A549 (cell line): ENCODE data around the gene DACH1. TPM values are rescaled to one million over a fixed set of nuclear protein-coding genes. Genes with fewer than 3 reads are reported as not detected.

ENCODE experiments used
- ATAC-seq, 2 experiments: fragments of 200-7000 bp in 1 of 2; fragments of >200 bp in 1 of 2; cut with Nextera tagmentation in 1 of 2; cut with Tn5 transposase in 1 of 2; 3 replicates each; pipeline versions ENCODE4 v1.8.0 to v1.9.1; 2018 to 2020; ENCODE audit warnings: mild to moderate bottlenecking in 1 of 2, moderate library complexity in 1 of 2
- CTCF ChIA-PET: fragments of 300-600 bp; sonication (Branson Sonifier 250); formaldehyde crosslinking; extraction: SDS; loops from one replicate; lab custom pipeline; 2021; ENCODE audit warnings: antibody characterized with exemption, inconsistent platforms; lab: Yijun Ruan, JAX
- POLR2A ChIA-PET: fragments of 350-600 bp; formaldehyde crosslinking; extraction: SDS; loops from one replicate; lab custom pipeline; 2021; ENCODE audit warnings: antibody characterized with exemption, inconsistent platforms; lab: Yijun Ruan, JAX
- DNase-seq, 2 experiments: peaks; one replicate each; pipeline versions ENCODE4 v3.0.0 to v3.0.0-alpha.2; 2011 to 2016; ENCODE audit warnings: low read depth in 1 of 2, low spot score in 1 of 2
- FAIRE-seq: peaks from 2 replicates; lab custom pipeline; 2011; peaks lifted over from hg19 to GRCh38; lab: Jason Lieb, UNC
- H3K27ac ChIP-seq, 2 experiments: fragments of >200 bp; sonication (Bioruptor Twin); formaldehyde crosslinking; 3 replicates each; pipeline ENCODE4 v1.5.1; 2016 to 2017
- H3K4me1 ChIP-seq: fragments of >200 bp; sonication (Bioruptor Twin); formaldehyde crosslinking; 3 replicates; pipeline ENCODE4 v1.6.1; 2016
- H3K4me2 ChIP-seq: fragments of >200 bp; sonication (Bioruptor Twin); formaldehyde crosslinking; 3 replicates; pipeline ENCODE4 v1.6.1; 2016
- H3K4me3 ChIP-seq: fragments of >200 bp; sonication (Bioruptor Twin); formaldehyde crosslinking; 3 replicates; pipeline ENCODE4 v1.5.1; 2016
- H3K9me3 ChIP-seq: fragments of >200 bp; sonication (Bioruptor Twin); formaldehyde crosslinking; 3 replicates; pipeline ENCODE4 v1.6.1; 2016
- BHLHE40 ChIP-seq: IDR thresholded peaks from 2 replicates; pipeline ENCODE4 v1.6.1; 2012; ENCODE audit warnings: low read depth, low read length, inconsistent platforms
- CBX2 ChIP-seq: fragments of 200-600 bp; sonication (generic); IDR thresholded peaks from 2 replicates; pipeline ENCODE4 v1.6.1; 2016; ENCODE audit warnings: low read depth, mild to moderate bottlenecking, borderline replicate concordance
- CHD2 ChIP-seq: fragments of 150-350 bp; IDR thresholded peaks from 2 replicates; pipeline ENCODE4 v1.6.1; 2014; ENCODE audit warnings: low read length; ENCODE audit not compliant: partially characterized antibody
- E2F6 ChIP-seq: IDR thresholded peaks from 2 replicates; pipeline ENCODE4 v1.6.1; 2012; ENCODE audit warnings: low read depth, borderline replicate concordance
- FOSB ChIP-seq: fragments of 250-450 bp; sonication (Bioruptor Pico); IDR thresholded peaks from 2 replicates; pipeline ENCODE4 v1.5.0; 2020; ENCODE audit warnings: mild to moderate bottlenecking, moderate library complexity
- FOXS1 ChIP-seq: fragments of 250-450 bp; sonication (Bioruptor Pico); IDR thresholded peaks from 2 replicates; pipeline ENCODE4 v1.5.0; 2020; ENCODE audit warnings: mild to moderate bottlenecking, moderate library complexity
- GATA3 ChIP-seq: IDR thresholded peaks from 2 replicates; pipeline ENCODE4 v1.6.1; 2012; ENCODE audit warnings: borderline replicate concordance
- HDAC2 ChIP-seq: fragments of 200-600 bp; sonication (generic); IDR thresholded peaks from 2 replicates; pipeline ENCODE4 v1.6.1; 2016
- JUNB ChIP-seq: fragments of >200 bp; sonication (Bioruptor Twin); formaldehyde crosslinking; IDR thresholded peaks from 2 replicates; pipeline ENCODE4 v1.6.1; 2016
- KDM1A ChIP-seq: fragments of 200-600 bp; sonication (generic); IDR thresholded peaks from 2 replicates; pipeline ENCODE4 v1.6.1; 2016; ENCODE audit warnings: low read depth, mild to moderate bottlenecking
- KDM5A ChIP-seq: fragments of 200-600 bp; sonication (generic); IDR thresholded peaks from 2 replicates; pipeline ENCODE4 v1.6.1; 2016; ENCODE audit warnings: antibody characterized with exemption, mild to moderate bottlenecking
- NFE2L2 ChIP-seq: fragments of 150-350 bp; conservative IDR thresholded peaks from 2 replicates; pipeline ENCODE4 v1.6.1; 2014; ENCODE audit warnings: low read length
- POLR2AphosphoS2 ChIP-seq: conservative IDR thresholded peaks from 2 replicates; pipeline ENCODE4 v1.6.1; 2012; ENCODE audit warnings: low read length, improper control_type of control experiment, inconsistent platforms
- REST ChIP-seq: fragments of 200-600 bp; sonication (generic); IDR thresholded peaks from 2 replicates; pipeline ENCODE4 v1.6.1; 2016; ENCODE audit warnings: antibody characterized with exemption, mild to moderate bottlenecking, moderate library complexity
- TP53 ChIP-seq: fragments of 250-450 bp; sonication (Bioruptor Pico); IDR thresholded peaks from 2 replicates; pipeline ENCODE4 v1.5.0; 2021; ENCODE audit warnings: mild to moderate bottlenecking, moderate library complexity
- ZNF302 ChIP-seq: fragments of 250-450 bp; sonication (Bioruptor Pico); IDR thresholded peaks from 2 replicates; pipeline ENCODE4 v1.9.0; 2021; ENCODE audit warnings: inconsistent platforms, mild to moderate bottlenecking, moderate library complexity
- ZSCAN20 ChIP-seq: fragments of 250-450 bp; sonication (Bioruptor Pico); IDR thresholded peaks from 2 replicates; pipeline ENCODE4 v1.8.0; 2022; ENCODE audit warnings: mild to moderate bottlenecking, moderate library complexity
- WGBS: methylation state at CpG from one replicate; pipeline ENCODE4 v1.1.6; 2017; ENCODE audit errors: missing lambda C conversion rate; 5-methylcytosine and 5-hydroxymethylcytosine counted together
- polyA plus RNA-seq, 4 experiments: library from polyadenylated mRNA; depleted of rRNA in 3 of 4; stranded (reverse); fragments of >200 nt; fragmentation: RNase III in 1 of 4; extraction: RNeasy Plus Mini Kit Qiagen cat#74134 plus additional on column Dnase treatment in 1 of 4; gene quantifications; 2 replicates in 3 of 4; 3 replicates in 1 of 4; pipeline ENCODE4 v1.2.3, GENCODE V29; 2011 to 2017
- TF ChIP-seq, protein P1 (sequence below): fragments of >200 bp; sonication (Bioruptor Twin); formaldehyde crosslinking; IDR thresholded peaks from 3 replicates; pipeline ENCODE4 v1.6.1; 2016
- TF ChIP-seq, protein P2 (sequence below): fragments of >200 bp; sonication (Bioruptor Twin); formaldehyde crosslinking; IDR thresholded peaks from 3 replicates; pipeline ENCODE4 v1.5.1; 2016

DACH1 gene
- polyA plus RNA-seq, 2 of the 4 experiments (the other 2 are of a cell fraction), result not detected

DNA sequence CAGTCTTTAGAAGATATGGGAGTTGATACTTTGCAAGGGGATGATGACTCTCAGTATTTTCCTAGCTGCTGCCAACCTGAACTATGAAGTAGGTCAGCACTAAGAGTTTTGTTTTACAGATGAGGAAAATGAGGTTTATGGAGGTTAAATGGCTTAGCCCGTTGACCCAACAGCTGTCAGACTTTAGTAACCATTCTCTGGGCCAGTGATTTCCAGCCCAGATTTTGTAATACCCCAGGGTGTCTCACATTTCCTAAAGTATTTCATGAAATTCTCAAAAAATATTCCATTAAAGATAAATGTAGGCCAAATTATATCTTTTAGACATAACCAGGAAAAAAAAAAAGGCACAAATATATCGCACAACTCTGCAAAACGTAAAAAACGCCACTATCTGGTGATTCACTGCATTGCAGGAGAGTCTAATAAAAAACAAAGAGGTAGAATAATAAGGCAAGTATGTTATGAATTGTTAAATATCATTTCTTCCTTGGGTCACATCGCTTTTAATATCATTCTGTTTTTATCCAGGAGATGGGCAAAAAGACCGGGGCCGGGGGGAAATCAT is 112.5 kb downstream of the DACH1 start:
- ATAC-seq (no peak), DNase-seq (no peak), FAIRE-seq (no peak)
- WGBS, result 2% methylated on average over 7 of the region's 7 CpGs
- H3K4me1 ChIP-seq, result no peaks in the 10 kb centered on the region
- no peak for TF ChIP-seq POLR2AphosphoS2
- TF ChIP-seq E2F6, result no peak
- no peak for TF ChIP-seq FOSB (CRISPR knock-in tag)
- no peak for TF ChIP-seq FOXS1
- TF ChIP-seq CHD2, result no peak
- TF ChIP-seq, protein P1, sequence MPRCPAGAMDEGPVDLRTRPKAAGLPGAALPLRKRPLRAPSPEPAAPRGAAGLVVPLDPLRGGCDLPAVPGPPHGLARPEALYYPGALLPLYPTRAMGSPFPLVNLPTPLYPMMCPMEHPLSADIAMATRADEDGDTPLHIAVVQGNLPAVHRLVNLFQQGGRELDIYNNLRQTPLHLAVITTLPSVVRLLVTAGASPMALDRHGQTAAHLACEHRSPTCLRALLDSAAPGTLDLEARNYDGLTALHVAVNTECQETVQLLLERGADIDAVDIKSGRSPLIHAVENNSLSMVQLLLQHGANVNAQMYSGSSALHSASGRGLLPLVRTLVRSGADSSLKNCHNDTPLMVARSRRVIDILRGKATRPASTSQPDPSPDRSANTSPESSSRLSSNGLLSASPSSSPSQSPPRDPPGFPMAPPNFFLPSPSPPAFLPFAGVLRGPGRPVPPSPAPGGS, result no peak
- TF ChIP-seq, protein P2, sequence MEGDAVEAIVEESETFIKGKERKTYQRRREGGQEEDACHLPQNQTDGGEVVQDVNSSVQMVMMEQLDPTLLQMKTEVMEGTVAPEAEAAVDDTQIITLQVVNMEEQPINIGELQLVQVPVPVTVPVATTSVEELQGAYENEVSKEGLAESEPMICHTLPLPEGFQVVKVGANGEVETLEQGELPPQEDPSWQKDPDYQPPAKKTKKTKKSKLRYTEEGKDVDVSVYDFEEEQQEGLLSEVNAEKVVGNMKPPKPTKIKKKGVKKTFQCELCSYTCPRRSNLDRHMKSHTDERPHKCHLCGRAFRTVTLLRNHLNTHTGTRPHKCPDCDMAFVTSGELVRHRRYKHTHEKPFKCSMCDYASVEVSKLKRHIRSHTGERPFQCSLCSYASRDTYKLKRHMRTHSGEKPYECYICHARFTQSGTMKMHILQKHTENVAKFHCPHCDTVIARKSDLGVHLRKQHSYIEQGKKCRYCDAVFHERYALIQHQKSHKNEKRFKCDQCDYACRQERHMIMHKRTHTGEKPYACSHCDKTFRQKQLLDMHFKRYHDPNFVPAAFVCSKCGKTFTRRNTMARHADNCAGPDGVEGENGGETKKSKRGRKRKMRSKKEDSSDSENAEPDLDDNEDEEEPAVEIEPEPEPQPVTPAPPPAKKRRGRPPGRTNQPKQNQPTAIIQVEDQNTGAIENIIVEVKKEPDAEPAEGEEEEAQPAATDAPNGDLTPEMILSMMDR, result no peak
- no peak overlapping the region for H3K27ac ChIP-seq
- CTCF ChIA-PET, result no interaction called here
- POLR2A ChIA-PET, result no interaction called here
- H3K4me2 ChIP-seq, result no peak overlapping the region
- no peaks in the 10 kb centered on the region for H3K9me3 ChIP-seq
- H3K4me3 ChIP-seq, result no peak overlapping the region

DNA sequence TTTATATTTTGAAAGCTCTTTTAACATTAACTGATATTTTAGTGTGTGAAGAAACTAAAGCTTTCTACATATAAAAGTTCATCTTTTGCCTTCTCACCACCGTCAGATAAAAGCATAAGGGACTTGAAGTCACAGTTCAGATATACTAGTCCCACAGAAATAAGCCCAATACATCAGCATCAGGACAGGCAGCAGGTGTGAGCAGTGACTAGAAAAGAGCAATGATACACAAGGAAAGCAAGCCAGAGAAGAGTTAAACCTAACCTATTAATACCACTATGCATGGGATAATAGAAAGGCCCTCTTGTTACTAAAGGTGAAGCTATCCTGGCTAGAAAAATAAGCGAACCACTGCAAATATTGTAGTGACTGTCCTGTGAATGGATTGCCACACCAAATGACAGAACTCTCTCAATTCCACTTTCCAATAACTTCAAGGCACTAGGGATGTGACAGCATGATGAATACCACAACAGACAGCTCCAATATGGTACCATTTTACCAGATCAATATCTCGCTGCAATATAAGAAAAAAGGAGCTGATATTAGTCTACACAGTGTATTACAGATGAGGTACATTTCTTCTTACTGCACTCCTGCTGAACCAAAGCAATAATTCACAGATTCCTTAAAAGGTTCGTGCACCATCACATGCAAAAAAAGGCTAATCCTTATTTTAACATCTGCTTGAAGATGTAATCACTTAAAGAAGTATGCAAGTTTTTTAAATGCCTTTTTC is 114.1 kb downstream of the DACH1 start:
- TF ChIP-seq TP53 (no peak), GATA3 (no peak), BHLHE40 (no peak), ZNF302 (no peak), NFE2L2 (no peak)
- TF ChIP-seq, all 56 proteins: peak for 0
- no peak for ATAC-seq
- H3K4me2 ChIP-seq, result no peak overlapping the region
- ChIA-PET CTCF (interaction anchor here (0.7 kb wide), 1 partner anchor 169 kb away, joined by 3 read pairs; no protein-coding TSS in a partner anchor), POLR2A (no interaction called here)
- H3K4me1 ChIP-seq, result no peaks in the 10 kb centered on the region
- no peak for DNase-seq
- 2% methylated on average over 4 of the region's 4 CpGs for WGBS
- FAIRE-seq, result no peak
- no peaks in the 10 kb centered on the region for H3K9me3 ChIP-seq
- H3K4me3 ChIP-seq, result no peak overlapping the region
- H3K27ac ChIP-seq, result no peak overlapping the region

DNA sequence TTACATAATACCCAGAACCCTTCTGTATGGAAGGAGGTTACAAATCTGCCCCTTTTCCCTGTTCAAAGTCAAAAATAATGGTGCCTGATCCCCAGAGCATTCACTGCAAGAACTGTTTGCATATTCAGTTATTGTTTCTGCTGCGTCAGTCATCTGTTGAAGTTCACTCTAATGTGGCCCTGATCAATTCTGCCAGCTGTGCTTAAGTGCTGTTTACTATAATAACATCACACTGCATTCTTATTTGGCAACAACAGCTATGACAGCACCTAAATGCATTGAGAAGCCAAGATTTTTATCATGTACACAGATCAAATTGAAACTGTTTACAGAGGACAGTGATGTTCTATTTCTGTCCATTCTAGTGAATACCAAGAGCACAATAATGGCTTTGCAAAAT is 115.9 kb downstream of the DACH1 start:
- H3K9me3 ChIP-seq, result no peaks in the 10 kb centered on the region
- no peak overlapping the region for H3K4me2 ChIP-seq
- no peak overlapping the region for H3K4me3 ChIP-seq
- ChIA-PET POLR2A (no interaction called here), CTCF (no interaction called here)
- no peak overlapping the region for H3K27ac ChIP-seq
- FAIRE-seq (no peak), ATAC-seq (no peak), DNase-seq (no peak)
- no peaks in the 10 kb centered on the region for H3K4me1 ChIP-seq
- 7% methylated on average over 1 of the region's 1 CpG for WGBS
- TF ChIP-seq KDM5A (no peak), HDAC2 (no peak), ZSCAN20 (no peak)

GRCh38 chr13:71730267-71730666 is 136.7 kb downstream of the DACH1 start:
- H3K4me1 ChIP-seq, result no peaks in the 10 kb centered on the region
- H3K4me2 ChIP-seq, result no peak overlapping the region
- no peak overlapping the region for H3K27ac ChIP-seq
- H3K9me3 ChIP-seq, result no peaks in the 10 kb centered on the region
- no peak for ATAC-seq
- FAIRE-seq, result no peak
- 74% methylated on average over 1 of the region's 1 CpG for WGBS
- H3K4me3 ChIP-seq, result no peak overlapping the region
- CTCF ChIA-PET, result no interaction called here
- POLR2A ChIA-PET, result no interaction called here
- DNase-seq, result no peak
- TF ChIP-seq, protein P2, result no peak
- TF ChIP-seq JUNB, result no peak
- TF ChIP-seq REST, result no peak
- TF ChIP-seq KDM1A, result no peak
- no peak for TF ChIP-seq CBX2
